Epidermal melanocyte (primary cell): ENCODE data around the gene CHPF.
A peak's percentile ranks its signal among the peaks of the same experiment; 100 is the strongest.

ENCODE experiments used
- DNase-seq: peaks from one replicate; pipeline ENCODE4 v3.0.0; 2011; ENCODE audit warnings: low spot score; ENCODE audit not compliant: insufficient read length

CHPF gene

DNA sequence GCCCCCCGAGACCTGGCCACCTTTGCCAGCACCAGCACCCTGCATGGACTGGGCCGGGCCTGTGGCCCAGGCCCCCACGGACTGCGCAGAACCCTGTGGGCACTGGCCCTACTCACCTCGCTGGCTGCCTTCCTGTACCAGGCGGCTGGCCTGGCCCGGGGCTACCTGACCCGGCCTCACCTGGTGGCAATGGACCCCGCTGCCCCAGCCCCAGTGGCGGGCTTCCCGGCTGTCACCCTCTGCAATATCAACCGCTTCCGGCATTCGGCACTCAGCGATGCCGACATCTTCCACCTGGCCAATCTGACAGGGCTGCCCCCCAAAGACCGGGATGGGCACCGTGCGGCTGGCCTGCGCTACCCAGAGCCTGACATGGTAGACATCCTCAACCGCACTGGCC lies 28.8 kb downstream of the CHPF start:
- DNase-seq = no peak

DNA sequence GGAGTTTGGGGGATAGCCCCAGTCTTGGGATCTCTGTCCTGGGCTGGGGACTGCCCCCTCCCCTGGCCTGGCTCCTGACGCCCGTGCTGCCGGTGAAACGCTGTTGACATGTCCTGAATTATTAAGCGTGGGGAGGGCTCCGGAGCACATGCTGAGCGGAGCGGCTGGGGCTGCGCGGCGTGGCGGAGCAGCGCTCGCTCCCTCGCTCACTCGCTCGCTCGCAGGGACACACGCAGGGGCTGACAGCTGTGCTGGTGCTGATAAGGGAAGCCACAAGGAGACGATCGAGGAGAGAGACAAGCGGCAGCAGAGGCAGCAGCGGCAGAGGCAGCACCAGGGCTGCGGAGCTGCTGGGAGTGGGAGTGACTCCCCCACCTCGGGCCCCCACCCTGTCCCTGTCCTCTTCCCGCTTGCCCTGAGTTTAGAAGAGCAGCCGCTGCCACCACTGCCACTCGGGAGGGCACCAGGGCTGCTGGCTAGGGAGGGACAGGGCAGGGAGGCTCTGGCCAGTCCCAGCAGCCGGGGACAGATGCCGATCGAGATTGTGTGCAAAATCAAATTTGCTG lies 29.3 kb downstream of the CHPF start, which contains the start of gene ASIC4:
TSS of gene ASIC4 (plus strand) at position 287 of the 566 bp plus-strand sequence. CDS start at position 530, 243 bp downstream.
- DNase-seq = no peak

DNA sequence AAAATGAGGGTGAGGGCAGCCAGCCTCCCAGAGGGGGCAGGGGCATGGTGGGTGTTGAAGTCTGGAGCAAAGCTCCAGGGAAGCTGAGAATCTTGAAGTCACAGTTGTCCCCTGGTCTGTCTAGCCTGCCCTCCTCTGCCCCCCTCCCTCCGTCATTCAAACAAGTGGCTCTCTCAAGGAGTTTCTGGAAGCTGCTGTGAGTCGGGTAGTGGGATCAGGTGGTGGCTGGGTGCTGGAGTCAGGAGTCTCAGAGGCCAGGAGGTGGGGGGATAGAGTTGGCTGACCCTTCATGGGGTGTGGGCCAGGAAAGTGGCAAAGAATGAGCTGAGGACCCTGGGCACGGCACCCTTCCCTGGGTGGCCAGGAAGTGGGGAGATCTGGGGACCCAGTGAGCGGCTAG lies 29.8 kb downstream of the CHPF start:
- no peak for DNase-seq

DNA sequence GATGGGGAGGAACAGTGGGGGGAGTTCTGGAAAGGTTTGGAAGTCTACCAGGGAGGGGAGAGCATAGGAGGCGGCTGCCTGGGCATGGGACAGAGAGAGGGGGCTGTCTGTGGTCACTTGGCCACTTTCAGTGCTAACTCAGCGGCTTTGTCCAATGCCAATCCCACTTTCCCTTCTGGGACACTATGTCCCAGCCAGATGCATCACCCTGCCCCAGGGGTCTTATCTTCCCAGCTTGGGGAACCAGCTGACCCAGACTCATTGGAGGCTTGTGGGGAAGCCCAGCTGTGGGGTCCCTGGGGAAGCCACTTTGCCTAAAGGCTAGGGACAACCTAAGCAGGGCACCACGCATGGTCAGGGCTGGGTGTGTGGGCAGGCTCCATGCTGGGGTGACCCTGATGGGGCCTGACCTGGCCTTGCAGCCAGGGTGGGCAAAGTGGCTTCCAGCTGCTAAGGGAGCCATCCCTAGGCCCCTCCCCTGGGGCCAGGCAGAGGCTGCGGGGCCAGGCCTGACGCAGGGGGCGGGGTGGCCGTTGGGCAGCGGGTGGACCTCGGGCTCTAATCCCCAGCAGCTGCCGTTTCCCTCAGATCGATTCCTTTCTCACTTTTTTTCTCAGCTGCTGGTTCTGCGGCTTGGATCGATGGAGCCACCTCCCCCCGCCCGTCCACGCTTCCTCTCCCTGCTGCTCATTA lies 30.9 kb downstream of the CHPF start:
- DNase-seq = no peak

DNA sequence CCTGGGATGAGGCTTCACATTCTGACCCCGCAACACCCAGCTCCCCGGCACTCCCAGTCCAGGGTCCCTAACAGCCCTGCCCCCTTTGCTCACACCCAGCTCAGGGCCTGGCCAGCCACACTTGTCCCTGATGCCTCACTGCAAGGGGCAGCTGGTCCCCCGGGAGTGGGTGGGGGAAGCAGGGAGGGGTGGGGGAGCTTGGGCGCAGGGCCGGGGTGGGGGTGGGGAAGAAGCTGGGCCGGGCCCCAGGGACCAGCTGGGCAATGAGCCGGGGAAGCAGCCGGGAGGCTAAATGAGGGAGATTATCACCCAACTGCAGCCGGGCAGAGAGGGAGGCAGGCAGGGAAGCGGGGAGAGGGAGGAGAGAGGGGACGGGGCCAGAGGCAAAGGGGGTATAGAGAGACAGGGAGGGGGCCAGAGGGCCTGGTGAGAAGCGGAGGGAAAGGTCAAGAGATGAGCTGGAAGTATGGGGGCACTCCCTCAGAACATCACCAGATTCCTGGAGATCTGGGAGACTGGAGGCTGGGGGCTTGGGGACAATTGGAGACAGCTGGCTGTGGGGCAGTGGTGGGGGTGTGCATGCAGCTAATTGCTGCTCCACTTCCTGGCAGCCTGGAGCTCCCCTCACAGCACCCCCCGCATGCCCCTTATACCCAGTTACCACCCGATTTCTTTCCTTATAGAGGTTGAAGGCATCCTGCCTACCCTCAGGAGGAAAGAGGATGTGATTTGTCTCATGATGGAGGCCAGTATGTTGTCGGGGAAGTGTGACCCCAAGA lies 31.9 kb downstream of the CHPF start:
- DNase-seq = no peak

DNA sequence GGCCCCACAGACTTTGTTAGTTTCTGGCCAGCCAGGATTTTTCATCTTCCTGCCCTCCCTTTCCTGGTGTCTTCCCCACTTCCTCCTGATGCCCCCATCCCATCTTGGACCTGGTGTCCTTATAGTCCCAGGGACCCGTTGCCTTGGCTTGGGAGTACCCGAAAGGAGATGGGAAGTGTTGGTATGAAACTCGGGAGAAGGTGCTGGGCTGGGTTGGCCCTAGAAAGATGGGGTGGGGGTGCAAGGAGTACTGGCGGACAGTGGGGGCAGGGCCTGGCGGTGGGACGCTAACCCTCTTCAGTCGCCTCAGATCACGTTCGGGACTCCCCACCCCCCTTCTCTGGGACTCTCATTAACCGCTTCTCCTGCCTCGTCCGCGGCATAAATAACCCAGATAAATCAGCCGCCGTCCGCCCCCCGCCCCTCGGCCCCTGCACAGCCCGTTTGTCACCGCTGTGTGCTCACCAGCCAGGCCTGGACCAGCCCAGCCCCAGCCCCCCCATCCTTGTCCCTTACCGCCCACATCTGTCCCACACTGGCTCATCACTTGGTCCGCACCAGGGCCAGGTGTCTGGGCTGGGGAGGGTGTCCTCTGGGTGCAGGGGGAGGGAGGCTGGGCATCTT lies 33.0 kb downstream of the CHPF start:
- DNase-seq = no peak

DNA sequence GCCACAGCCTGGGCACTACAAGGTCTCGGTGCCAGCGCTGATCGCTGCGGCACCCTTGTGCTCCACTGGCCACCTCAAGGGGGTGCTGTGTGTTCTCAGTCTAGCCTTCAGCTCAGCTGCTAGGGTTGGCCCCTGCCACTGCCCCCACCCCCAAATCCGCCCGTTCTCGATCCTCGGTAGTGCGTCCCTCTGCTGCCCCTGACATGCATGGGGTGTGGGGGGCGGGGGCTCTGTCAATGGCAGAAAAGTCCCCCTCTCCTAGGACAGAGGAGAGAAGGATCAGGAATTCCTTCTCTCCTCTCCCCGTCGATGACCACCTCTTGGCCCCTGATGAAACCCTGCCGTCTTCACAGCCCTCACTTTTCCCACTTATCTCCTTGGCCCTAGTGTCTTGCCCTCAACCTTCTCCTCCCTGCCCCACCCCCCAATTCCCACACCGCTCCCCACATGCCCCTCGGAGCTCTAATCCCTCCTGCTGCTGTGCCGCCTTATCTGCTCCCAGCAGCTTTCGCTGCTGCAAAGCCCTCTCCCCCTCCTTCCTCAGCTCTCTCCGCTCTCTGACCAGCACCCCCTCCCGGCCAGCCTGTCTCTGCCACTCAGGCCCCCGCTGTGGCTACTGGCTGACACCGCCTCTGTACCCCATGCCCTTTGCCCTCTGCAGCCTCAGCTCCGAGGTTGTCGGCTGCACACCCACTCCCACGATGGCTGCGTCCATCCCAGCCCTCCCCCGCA lies 33.7 kb downstream of the CHPF start:
- peak; percentile 64 for DNase-seq

DNA sequence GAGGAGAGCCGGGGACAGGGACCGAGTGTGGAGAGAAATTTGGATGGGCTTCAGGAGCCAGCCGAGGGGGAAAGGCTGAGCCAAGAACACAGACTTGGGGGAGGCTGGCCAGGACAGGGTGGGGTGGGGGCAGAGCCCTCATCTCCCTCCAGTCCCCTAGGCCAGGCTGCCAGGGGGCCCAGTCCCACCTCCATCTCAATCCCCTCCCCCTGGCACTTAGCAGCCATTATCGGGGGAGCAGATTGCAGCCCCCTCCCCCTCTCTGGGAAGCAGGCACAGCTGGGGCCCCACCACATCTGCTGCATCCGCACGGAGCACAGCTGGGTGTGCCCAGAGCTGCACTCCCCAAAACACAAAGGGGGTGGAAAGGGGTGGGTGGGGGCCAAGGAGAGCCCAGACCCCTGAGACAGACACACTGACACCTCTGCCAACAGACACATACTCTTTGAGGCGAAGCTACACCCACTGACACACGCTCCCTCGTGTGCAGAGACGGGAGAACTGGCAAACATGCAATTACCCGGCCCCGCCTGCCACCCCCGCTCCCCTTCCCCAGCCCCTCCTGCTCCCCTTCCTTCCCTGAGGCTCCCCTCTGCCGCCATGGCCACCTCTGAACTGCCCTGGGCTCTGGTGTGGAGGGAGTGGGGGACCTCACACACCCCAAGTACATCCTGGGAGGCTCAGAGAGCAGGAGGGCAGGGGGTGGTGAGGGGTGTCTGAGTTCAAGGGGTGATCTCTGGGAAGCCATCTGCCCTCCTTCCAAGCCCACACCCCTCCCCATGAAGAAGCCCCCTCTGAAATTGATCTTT lies 34.4 kb downstream of the CHPF start:
- DNase-seq = no peak

DNA sequence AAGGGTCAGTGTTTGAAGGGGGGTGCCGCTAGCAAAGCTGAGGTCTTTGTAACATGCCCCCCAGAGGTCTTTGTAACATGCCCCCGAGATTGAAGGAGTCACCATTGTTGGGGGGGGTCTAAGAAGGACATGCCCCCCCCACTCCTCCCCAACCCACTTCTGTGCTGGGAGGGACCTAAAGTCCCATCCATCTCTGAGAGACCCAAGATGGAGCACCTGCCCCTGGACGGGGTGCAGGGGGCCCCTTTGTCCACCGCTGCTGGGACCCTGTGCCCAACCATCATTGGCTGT lies 35.2 kb downstream of the CHPF start:
- DNase-seq = no peak

DNA sequence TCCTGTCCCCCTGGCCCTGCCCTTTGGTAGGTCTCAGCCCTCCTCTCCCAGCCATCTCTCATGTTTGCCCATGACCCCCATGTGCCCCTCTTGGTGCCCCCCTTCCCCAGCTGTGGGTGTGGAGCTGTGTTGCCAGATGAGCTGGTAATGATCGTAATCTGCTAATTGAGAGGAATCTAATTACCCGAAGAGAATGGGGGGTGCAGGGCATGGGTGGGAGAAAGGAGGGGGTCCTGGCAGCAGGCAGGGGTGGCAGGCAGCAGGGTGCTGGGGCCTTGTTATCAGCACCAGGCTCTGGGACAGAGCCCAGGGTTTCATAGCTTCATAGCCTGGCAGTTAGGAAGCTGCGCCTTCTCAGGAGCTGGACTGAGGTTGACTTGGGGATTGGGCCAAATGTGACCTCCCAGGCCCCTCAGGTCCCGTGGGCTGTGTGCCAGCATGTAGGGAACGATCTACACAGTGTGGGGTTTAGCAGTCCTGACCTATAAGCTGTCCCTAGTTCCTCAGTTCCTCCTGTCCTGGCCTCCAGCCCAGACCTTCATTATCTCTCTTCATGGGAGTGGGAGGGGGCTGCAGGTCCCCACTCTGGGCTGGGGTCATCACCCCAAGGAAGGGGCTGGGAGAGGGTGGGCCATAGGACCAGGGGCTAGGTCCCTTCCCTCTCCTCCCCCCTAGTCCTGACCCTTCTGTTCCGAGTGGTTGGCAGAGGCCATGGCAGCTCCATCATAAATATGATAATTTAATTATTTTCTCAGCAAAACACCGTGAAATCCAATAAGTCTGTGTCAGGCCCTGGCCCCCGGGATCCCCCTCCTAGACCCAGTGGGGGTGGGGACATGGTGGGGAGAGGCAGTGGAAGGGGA lies 35.8 kb downstream of the CHPF start:
- DNase-seq = no peak

DNA sequence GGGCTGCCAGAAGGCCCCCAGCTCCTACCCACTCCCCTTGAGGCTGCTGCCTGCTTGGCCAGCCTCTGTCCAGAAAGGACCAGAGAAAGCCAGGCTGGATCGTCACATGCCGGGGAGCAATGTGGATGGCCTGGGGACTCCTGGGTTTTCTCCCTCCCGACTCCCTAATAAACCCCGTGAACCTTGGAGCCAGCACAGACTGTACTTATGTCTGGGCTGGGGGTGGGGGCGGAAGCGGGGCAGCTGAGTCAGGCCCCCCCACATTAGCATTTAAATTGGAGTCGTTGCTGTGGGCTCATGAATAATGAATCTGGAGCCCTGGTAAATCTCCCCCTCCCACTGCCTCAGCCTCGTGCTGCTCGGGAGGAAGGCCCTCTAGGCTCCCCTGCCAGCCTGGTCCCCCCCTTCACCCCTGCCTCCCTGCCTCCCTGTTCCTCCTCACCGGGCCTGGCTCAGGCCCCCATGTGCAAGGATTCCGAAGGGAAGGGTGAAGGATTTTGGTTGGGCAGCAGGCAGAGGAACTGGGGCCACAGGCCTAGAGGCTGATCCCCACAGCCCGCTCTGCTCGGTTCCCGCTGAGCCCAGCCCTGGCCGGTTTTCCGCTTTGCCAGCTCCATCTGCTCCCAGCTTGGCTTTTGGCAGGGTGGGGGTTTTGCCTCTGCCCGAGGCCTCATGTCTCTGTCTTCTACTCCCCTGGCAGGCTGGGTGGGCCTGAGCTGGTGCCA lies 36.6 kb downstream of the CHPF start:
- no peak for DNase-seq

DNA sequence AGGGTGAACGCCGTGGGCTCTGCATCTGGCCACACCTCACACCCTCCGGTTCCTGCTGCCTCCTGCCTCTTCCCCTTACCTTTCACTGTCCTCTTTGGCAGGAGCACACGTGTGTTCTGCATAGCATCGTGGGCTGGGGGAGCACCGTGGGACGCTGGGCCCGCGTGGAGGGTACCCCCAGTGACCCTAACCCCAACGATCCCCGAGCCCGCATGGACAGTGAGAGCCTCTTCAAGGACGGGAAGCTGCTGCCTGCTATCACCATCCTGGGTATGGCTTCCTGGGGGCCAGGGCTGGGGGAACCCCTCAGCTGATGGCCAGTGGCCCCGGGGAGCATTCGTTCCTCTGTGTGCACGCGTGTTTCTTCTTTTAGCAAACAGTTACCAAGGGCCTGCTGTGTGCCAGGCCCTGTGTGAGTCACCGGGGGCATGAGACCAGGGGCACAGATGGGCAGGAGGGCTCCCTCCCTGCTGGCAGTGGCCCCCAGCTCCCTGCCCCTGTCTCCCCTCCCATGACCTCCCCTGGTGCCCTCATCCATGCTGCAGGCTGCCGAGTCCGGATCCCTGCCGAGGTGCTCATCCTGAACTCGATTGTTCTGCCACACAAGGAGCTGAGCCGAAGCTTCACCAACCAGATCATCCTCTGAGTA lies 37.3 kb downstream of the CHPF start:
- no peak for DNase-seq

DNA sequence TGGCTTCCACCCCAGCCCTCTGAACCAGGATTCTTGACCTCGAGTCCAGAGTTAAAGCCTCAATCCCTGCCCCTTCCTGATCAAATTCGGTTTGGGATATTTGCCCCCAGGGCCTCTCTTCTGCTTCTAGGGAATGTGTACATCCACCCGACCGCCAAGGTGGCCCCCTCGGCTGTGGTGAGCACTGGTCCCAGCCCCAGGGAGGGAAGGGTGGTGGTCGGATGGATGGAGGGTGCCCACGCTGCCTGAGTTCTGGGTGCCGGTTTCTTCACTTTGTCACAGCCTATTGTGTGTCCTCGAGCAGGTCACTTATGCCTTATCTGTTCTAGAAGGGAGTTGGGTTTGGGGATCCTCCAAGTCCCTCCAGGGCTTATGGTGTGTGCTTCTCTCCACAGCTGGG lies 38.0 kb downstream of the CHPF start:
- DNase-seq = no peak

DNA sequence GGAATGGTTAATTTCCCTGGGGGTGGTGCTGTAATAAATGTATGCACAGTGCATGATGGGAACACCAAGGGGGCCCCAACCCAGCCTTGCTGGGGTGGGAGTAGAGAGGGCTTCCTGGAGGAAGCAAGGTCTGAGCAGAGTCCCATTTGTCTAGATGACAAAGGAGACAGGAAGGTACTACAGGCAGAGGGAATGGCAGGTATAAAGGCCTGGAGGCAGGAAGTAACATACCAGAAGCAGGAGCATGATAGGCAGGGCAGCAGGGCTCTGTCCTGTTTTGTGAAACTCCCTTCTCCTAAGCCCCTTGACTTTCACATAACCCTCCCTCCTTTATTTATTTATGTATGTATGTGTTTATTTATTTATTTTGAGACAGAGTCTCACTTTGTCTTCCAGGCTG lies 41.0 kb downstream of the CHPF start:
- no peak for DNase-seq

DNA sequence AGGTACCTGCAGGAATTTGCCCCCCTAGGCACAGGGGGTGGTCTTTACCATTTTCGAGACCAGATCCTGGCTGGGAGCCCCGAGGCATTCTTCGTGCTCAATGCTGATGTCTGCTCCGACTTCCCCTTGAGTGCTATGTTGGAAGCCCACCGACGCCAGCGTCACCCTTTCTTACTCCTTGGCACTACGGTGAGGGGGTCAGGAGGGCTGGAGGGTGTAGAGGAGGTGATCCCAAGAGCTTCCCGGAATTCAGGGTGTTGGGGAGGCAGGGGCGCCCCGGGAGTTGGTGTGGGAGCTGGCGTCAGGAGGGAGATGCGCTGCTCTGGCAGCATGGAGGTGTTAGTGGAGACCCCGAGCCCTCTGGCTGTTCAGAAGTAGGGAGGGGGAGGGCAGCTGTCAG lies 41.8 kb downstream of the CHPF start:
- no peak for DNase-seq

DNA sequence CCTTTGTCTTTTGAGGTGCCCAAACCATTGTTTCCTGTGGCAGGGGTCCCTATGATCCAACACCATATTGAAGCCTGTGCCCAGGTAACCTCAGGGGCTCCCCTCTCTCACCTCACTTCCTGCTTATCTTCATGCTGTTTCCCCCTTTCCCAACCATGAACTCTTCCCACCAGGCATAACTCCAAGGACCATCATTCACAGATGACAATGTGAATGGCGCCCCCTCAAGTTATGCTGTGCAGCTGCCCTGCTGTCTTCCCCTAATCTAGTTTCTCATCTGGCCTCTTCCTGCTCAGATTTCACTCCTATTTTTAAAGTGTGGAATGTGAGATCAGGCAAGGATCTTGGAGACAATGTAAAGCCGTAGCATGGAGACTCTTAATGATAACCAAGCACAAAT lies 43.5 kb downstream of the CHPF start:
- DNase-seq = no peak

DNA sequence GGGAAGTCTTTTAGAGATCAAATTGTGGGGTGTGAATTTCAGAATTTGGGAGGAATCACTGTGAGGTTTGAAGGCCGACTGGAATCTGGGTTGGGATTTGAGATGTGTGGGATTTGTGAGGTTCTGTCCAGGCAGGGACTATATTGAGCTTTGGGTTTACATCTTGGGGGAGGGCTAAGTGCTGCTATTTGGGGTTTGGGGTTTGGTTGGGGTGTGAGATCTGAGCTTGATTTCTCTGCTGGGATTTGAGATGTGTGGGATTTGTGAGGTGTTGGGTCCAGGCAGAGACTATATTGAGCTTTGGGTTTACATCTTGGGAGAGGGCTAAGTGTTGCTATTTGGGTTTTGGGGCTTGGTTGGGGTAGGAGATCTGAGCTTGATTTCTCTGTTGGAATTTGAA lies 44.1 kb downstream of the CHPF start:
- DNase-seq = no peak

DNA sequence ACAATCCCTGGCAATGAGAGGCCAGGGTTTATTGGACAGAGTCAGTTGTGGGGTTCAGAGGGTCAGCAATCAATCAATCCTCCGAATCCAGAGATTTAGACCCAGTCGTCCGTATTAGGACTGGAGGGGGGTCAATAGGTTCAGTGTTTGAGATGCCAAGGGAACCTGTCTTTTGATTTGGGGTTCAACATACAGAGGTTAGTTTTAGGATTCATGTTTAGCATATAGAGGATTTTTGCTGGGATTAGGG lies 44.6 kb downstream of the CHPF start:
- no peak for DNase-seq
